ENCODE results near the gene DNAI1. TPM values are rescaled to one million over a fixed set of nuclear protein-coding genes. Genes with fewer than 3 reads are reported as not detected.

DNAI1 gene
- total and polyA plus RNA-seq, 12 donors = 0.09 to 0.28 (median 0.18) TPM; not detected in 9

DNA sequence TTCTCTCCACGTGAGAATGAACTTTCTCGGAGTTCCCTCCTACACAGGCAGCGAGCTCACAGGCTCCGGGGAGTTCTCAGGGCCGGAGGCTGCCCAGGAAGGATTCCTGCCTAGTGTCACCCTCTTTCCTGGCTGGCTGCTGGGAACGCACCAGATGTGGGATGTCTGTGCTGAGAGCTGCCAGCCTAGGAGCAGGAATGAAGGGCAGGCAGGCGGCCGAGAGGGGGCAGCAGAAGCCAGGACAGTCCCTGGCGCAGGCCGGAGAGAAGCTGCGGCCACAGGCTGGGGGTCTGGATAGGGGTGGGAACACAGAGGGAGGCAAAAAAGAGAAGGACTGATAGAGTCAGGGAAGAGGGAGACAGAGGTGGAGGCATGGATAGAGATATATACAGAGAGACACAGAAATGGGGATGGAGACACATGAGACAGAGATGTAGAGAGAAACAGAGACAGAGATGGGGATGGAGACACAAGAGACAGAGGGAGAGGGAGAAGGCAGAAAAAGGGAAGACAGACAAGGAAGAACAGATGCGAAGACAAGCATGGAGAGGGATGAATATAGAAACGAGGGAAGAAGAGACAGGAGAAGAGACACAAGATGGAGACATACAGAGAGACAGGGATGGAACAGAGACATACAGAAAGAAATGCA is 89.5 kb downstream of the DNAI1 start:
- DNase-seq (peak; percentile 69 to 77), ATAC-seq (peak; percentile 85 to 95 (median 91))
- no peak overlapping the region for H3K4me3 ChIP-seq
- intact Hi-C loops (cut with DNase I) = loop anchor here (1.0 to 5.0 kb wide), 8 partner anchors 43 to 146 kb away; no protein-coding TSS in a partner anchor
- H3K27me3 ChIP-seq = peaks cover 0 to 9% (median 3%) of the 10 kb centered on the region in 7 donors
- no peaks in the 10 kb centered on the region for H3K36me3 ChIP-seq
- TF ChIP-seq, protein P1, sequence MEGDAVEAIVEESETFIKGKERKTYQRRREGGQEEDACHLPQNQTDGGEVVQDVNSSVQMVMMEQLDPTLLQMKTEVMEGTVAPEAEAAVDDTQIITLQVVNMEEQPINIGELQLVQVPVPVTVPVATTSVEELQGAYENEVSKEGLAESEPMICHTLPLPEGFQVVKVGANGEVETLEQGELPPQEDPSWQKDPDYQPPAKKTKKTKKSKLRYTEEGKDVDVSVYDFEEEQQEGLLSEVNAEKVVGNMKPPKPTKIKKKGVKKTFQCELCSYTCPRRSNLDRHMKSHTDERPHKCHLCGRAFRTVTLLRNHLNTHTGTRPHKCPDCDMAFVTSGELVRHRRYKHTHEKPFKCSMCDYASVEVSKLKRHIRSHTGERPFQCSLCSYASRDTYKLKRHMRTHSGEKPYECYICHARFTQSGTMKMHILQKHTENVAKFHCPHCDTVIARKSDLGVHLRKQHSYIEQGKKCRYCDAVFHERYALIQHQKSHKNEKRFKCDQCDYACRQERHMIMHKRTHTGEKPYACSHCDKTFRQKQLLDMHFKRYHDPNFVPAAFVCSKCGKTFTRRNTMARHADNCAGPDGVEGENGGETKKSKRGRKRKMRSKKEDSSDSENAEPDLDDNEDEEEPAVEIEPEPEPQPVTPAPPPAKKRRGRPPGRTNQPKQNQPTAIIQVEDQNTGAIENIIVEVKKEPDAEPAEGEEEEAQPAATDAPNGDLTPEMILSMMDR (IDR thresholded peaks at IDR 0.05) = peak; percentile 60 to 93 (median 85)
- H3K27ac ChIP-seq = no peak overlapping the region
- H3K9me3 ChIP-seq = no peaks in the 10 kb centered on the region
- WGBS, 2 donors = 6 to 10% methylated on average over 13 of the region's 13 CpGs
- H3K4me1 ChIP-seq = peaks cover 0 to 6% (median 0%) of the 10 kb centered on the region in 9 donors

DNA sequence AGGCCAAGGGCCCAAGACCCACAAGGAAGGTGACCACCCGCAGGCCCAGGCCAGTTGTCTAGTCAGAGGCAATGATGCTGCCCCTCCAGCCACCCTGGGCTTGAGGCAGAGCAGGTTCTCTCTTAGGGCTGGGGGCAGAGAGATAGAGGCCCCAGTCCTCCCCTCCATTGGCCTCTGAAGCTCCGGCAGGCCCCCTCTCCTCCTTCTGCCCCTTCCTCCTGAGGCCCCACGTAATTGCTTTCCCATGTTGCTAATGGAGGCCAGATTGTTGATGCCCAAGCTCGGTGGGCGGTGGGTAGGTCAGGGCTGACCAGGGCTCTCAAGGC is 90.8 kb downstream of the DNAI1 start:
- H3K4me1 ChIP-seq = peaks cover 0 to 6% (median 0%) of the 10 kb centered on the region in 9 donors
- WGBS, 2 donors = 89 to 90% methylated on average over 5 of the region's 5 CpGs
- no peaks in the 10 kb centered on the region for H3K9me3 ChIP-seq
- peaks cover 0 to 9% (median 3%) of the 10 kb centered on the region in 7 donors for H3K27me3 ChIP-seq
- no peak for DNase-seq
- H3K36me3 ChIP-seq = no peaks in the 10 kb centered on the region
- no peak overlapping the region for H3K27ac ChIP-seq
- TF ChIP-seq, protein P1 (IDR thresholded peaks at IDR 0.05) = no peak
- ATAC-seq = no peak
- no peak overlapping the region for H3K4me3 ChIP-seq
- intact Hi-C loops (cut with DNase I) = loop anchor here in 8 of 10 donors (1.0 to 5.0 kb wide), 7 partner anchors 41 to 147 kb away; no protein-coding TSS in a partner anchor

DNA sequence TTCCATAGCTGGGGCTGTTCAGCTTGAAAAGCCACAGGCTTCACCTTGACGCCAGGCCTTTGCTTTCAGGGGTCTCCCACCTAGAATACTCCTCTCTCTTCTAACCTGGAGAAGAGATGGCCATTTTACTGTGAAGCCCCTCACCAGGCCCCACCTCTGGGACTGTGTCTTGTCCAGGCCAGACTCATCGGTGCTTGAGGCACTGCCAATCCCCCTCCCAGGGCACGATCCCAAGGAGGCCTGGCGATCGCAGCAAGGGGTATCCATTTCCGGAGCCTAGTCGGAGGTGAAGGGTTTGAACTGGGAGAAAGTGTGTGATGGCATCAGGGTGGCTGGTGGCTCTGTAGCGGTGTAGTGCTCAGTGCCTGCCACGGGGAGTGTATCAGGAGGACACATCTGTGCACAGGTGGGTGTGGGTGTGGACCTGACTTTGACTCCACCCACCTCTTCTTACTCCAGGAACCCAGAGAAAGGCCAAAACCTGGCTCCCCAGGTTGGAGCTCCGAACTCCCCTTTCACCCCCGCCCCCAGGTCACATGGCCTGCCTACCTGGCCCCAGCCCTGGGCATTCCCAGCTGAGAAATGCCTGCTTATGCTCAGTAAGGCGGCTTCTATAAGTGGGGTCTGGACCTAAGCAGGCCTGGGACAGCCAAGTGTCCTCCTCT is 91.5 kb downstream of the DNAI1 start:
- TF ChIP-seq, protein P1 (IDR thresholded peaks at IDR 0.05) = no peak
- Histone ChIP-seq H3K4me3 (no peak overlapping the region), H3K9me3 (no peaks in the 10 kb centered on the region), H3K27me3 (peaks cover 0 to 9% (median 3%) of the 10 kb centered on the region in 7 donors), H3K27ac (no peak overlapping the region), H3K36me3 (no peaks in the 10 kb centered on the region), H3K4me1 (peaks cover 0 to 6% (median 0%) of the 10 kb centered on the region in 9 donors)
- DNase-seq = no peak
- no peak for ATAC-seq
- 87 to 88% methylated on average over 12 of the region's 12 CpGs for WGBS, 2 donors
- intact Hi-C loops (cut with DNase I) = no loop called here

DNA sequence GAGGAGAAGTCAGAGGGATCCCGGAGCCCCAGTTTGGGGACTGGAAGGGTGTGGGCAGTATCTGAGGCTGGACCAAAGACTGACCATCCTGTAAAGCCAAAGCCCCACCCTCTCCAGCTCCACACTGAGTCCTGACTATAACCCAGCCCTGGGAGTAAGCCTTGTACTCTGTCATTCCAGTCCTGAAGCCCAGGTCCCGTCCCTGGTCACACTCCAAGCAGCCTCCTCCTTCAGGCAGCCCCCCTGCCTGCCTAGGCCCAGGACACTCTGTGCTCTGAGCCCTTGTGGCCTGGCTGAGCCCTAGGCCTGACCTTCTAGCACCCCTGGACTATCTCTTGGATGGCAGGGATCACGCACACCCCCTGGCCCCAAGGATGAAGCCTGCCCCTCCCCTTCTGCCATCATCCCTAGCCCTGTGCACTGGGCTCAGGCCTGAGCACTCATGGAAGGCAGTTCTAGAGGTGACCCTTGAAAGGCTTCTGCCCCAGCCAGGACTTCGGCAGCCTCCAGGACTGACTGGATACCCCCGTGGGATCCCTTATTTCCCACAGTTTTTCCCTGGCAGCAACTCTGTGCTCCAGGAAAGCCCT is 92.2 kb downstream of the DNAI1 start:
- 75 to 83% methylated on average over 5 of the region's 5 CpGs for WGBS, 2 donors
- ATAC-seq = no peak

More for the DNA sequence above, 92.2 kb downstream of the DNAI1 start:
- peaks cover 0 to 9% (median 3%) of the 10 kb centered on the region in 7 donors for H3K27me3 ChIP-seq
- no peak overlapping the region for H3K27ac ChIP-seq
- H3K36me3 ChIP-seq = no peaks in the 10 kb centered on the region
- TF ChIP-seq, protein P1 (IDR thresholded peaks at IDR 0.05) = no peak
- no peak for DNase-seq
- intact Hi-C loops (cut with DNase I) = no loop called here
- H3K4me3 ChIP-seq = no peak overlapping the region
- peaks cover 0 to 6% (median 0%) of the 10 kb centered on the region in 9 donors for H3K4me1 ChIP-seq
- no peaks in the 10 kb centered on the region for H3K9me3 ChIP-seq

All from heart right ventricle (tissue), 16 donors.